Measurements from ENCODE around the gene ADPRH. TPM values are rescaled to one million over a fixed set of nuclear protein-coding genes. Genes with fewer than 3 reads are reported as not detected.
A peak's percentile ranks its signal among the peaks of the same experiment; 100 is the strongest.
"Not testable (repeated sequence)": the region's sequence is repeated elsewhere in the genome, so short reads cannot be mapped to it uniquely, and the experiment has no call there.

ADPRH gene
- total RNA-seq, 1 donor from 2014 or later, result 11.7 TPM

- peak; percentile 65 to 68 for DNase-seq (ENCODE audit: low read depth in 2 of 2)
Measured at GRCh38 chr3:119559441-119559963, 19.8 kb upstream of the ADPRH start, which contains the start of gene CD80. TSS of gene CD80 (minus strand) at chr3:119559614. CDS start at chr3:119557728, 1,886 bp downstream.

DNA sequence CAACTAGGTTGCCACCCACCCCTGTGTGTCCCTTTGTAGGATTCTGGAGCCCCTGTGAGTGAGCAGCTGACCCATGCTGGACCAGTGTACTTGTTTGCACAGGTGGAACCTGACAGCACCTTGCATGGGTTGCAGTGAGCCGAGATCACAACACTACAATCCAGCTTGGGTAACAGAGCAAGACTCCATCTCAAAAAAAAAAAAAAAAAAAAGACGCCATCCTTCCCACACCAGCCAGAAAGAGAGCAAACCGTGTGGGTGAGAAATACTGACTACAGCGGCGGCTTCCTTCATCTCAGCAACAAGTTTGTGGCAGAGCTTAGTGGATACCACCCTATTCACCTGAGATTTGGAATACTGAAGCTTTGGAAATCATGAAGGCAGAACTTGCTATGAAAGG is 19.1 kb upstream of the ADPRH start:
- no peak for DNase-seq (ENCODE audit: low read depth in 2 of 2)

DNA sequence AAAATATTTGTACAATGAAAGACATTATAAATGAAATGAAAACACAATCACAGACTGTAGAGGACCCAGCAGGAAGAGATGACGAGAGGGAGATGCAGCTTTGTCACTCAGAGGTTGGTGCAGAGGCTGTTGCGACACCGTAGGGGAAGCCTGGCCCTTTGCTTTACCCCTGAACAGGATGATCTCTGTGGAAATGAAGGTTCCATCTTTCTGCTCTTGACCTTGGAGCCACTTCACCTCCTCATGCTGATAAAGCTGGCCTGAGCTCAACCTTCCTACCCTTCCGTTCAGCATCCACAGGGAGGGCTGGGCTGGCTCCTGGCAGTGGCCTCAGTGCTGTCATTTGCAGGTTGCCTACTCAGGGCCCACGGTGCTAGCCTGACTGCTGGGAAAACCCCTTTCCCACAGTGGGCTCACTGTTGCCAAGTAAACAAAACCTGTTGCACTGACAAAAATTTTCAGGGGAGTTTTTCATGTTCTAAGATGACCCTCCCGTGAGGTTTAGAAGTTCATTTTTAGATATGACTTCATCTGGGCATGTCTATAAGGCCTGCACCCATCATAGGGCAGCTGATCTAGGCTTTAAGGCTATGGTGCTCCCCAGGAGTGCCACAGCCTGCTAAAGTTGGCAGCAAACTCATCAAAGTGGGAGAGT is 16.9 kb upstream of the ADPRH start:
- DNase-seq (ENCODE audit: low read depth in 2 of 2), result peak; percentile 38 to 75

DNA sequence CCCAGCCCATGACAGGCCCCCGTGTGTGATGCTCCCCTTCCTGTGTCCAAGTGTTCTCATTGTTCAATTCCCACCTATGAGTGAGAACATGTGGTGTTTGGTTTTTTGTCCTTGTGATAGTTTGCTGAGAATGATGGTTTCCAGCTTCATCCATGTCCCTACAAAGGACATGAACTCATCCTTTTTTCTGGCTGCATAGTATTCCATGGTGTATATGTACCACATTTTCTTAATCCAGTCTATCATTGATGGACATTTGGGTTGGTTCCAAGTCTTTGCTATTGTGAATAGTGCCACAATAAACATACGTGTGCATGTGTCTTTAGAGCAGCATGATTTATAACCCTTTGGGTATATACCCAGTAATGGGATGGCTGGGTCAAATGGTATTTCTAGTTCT is 16.0 kb upstream of the ADPRH start:
- not testable (repeated sequence) for DNase-seq (ENCODE audit: low read depth in 2 of 2)

GRCh38 chr3:119569156-119569555 is 10.1 kb upstream of the ADPRH start:
- no peak for DNase-seq (ENCODE audit: low read depth in 2 of 2)

DNA sequence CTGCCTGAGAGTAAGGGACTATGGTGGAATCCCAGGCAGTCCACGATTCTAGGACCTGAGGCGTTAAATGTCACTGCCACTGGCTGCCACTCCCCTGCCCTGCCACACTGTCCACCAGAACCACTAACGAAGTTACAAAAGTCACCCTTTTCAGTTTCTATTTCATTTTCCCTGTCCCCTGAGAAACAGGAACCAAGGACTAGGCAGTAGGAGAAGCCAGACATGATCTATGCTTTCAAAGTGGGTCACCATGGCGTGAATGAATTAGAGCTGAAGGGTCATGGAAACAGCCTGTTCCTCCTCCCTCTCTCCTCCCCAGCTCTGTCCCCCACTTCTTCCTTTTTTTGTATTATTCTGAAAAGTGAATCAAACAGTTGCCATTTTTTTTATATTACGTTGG is 9.1 kb upstream of the ADPRH start:
- no peak for DNase-seq (ENCODE audit: low read depth in 2 of 2)

DNA sequence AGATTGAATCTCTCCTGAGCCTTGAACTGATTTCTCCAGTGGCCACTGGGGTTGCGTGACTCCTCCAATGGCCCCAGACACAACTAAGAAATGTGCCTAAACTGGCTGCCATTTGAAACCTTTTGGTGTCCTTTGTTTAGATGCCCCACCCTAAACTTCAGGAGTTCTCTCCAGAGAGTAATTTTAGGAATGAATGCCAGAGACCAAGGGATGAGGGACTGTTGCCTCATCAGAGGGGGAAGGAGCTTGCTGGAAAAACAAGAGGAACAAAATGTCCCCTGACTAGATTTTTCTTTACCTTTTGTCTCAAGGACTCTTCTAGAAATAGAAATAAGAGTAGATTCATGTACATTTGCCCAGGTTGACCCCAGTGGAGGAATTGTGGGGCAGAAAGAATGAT is 8.1 kb upstream of the ADPRH start:
- no peak for DNase-seq (ENCODE audit: low read depth in 2 of 2)

GRCh38 chr3:119571688-119572087 is 7.6 kb upstream of the ADPRH start:
- DNase-seq (ENCODE audit: low read depth in 2 of 2), result peak; percentile 84 to 88

- DNase-seq (ENCODE audit: low read depth in 2 of 2), result no peak
Measured at GRCh38 chr3:119575507-119575906, 3.8 kb upstream of the ADPRH start.

- DNase-seq (ENCODE audit: low read depth in 2 of 2), result no peak
Measured at GRCh38 chr3:119580067-119580760, 922 bp downstream of the ADPRH start.

GRCh38 chr3:119582178-119582577 is 2.9 kb downstream of the ADPRH start:
- DNase-seq (ENCODE audit: low read depth in 2 of 2), result no peak

- DNase-seq (ENCODE audit: low read depth in 2 of 2), result no peak
Measured at GRCh38 chr3:119585208-119585607, 5.9 kb downstream of the ADPRH start.

GRCh38 chr3:119585856-119586570 is 6.7 kb downstream of the ADPRH start:
- DNase-seq (ENCODE audit: low read depth in 2 of 2), result no peak

DNA sequence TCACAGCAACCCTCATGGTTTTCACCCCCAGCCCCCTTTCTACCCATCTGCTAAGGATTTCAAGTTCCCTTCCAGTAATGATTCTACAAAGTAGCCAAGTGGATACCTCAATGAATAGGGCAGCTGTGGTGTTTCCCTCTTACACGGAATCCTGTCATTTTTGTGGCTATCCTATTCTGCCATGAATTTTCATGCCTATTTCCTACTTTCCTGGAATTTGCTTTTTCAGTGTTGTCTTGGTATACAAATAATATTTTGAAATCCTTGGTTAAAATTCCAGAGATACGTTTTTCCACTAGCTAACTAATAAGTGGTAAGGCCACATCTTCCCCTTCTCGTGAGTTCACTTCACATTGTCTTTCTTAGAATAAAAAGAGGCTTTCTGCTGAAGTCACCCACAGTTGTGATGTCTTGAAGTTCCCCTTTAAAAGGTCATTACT is 7.5 kb downstream of the ADPRH start:
- DNase-seq (ENCODE audit: low read depth in 2 of 2), result no peak

- DNase-seq (ENCODE audit: low read depth in 2 of 2), result peak in 1 of 2 donors; percentile 77
Measured at GRCh38 chr3:119588112-119588511, 8.8 kb downstream of the ADPRH start.

DNA sequence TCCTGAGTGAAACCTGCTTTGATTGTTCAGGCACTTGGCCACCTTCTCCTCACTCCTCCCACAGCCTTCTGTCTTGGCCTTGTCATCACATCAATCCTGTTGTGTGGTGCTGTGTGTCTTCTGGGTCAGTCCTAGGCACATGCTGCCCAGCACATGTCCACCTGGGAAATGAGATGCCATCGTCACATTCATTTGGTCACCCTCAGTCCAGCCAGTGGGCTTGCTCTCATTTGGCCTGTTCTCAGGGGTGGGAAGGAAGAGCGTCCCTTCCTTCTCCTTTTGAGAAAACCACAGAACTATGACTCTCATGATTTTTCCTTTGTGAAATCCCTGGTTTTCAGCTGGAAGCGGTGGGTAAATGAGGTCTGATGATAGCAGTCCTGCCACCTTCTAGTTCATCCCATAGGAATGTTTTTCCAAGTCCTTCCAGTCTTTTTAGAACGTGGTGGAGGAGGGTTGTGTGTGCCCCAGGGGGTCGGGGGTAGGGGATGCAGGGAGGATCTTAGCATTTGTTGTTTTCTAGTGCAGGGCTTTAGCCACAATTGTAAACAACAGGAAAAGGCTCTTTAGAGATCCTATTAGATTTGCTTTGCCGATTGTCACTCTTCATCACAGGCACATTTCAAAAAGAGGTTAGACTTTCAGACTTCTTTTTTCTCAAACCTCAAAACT is 9.9 kb downstream of the ADPRH start:
- DNase-seq (ENCODE audit: low read depth in 2 of 2), result no peak

DNA sequence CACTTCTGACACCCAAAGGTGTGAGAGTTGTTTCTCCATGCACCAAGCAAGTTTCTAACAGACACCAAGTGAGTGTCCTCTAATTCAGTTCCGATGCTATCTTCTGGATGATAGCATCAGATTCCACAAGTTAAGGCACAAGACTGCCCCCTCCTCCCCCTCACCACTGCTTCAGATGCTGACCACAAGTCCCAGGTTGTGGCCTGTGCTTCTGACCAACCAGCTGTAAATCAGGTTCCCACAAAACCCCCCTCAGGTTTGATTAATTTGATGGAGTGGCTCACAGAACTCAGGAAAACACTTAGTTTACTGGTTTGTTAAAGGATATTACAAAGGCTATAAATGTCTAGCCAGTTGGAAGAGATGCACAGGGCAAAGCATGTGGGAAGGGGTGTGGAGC is 11.4 kb downstream of the ADPRH start:
- DNase-seq (ENCODE audit: low read depth in 2 of 2), result no peak

DNA sequence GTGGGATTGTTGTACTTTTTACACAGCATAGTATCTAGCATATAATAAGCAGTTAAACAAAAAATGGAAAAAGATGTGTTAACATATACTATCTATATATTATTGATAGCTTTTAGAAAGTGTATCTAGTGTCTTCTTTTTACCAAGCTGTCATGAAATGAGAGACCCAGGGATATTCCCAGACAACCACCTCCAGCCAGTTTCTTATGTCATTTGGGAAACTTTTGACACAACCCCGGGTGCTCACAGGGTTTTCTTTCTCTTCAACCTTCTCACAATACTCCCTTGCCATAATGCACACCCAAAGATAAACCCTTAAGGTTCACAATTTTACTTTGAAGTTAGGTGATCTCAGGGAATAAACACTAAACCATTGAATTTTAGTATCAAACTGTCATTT is 13.6 kb downstream of the ADPRH start:
- no peak for DNase-seq (ENCODE audit: low read depth in 2 of 2)

- no peak for DNase-seq (ENCODE audit: low read depth in 2 of 2)
Measured at GRCh38 chr3:119594066-119594465, 14.8 kb downstream of the ADPRH start.

- DNase-seq (ENCODE audit: low read depth in 2 of 2), result not testable (repeated sequence)
Measured at GRCh38 chr3:119594929-119595328, 15.6 kb downstream of the ADPRH start.

- DNase-seq (ENCODE audit: low read depth in 2 of 2), result peak in 1 of 2 donors; percentile 19
Measured at GRCh38 chr3:119595639-119596334, 16.5 kb downstream of the ADPRH start.
